Activated CD8-positive, alpha-beta memory T cell treated with anti-CD3 and anti-CD28 coated beads, Interleukin-2, amount 50 U/mL, for 24 hours (primary cell): ENCODE measurements around the gene SLC9B2.

ENCODE experiments used
- DNase-seq: peaks from one replicate; pipeline ENCODE4 v3.0.0-alpha.2; 2020; ENCODE audit errors: extremely low read depth

SLC9B2 gene

GRCh38 chr4:103076747-103077347 lies at the start of gene SLC9B2:
Gene SLC9B2, minus strand, starts transcription at chr4:103076761. Its CDS starts 9,211 bp downstream, at chr4:103067550.
- DNase-seq = no peak

GRCh38 chr4:103126126-103126525 lies 49.6 kb upstream of the SLC9B2 start:
- no peak for DNase-seq

- no peak for DNase-seq
Observed at GRCh38 chr4:103123114-103123513, 46.6 kb upstream of the SLC9B2 start.

GRCh38 chr4:103118166-103118565 lies 41.6 kb upstream of the SLC9B2 start:
- no peak for DNase-seq

- DNase-seq = no peak
Observed at GRCh38 chr4:103111598-103111997, 35.0 kb upstream of the SLC9B2 start.

- no peak for DNase-seq
Observed at GRCh38 chr4:103108542-103108941, 32.0 kb upstream of the SLC9B2 start.

- DNase-seq = no peak
Observed at GRCh38 chr4:103105558-103106356, 29.2 kb upstream of the SLC9B2 start.

- DNase-seq = no peak
Observed at GRCh38 chr4:103104886-103105285, 28.3 kb upstream of the SLC9B2 start.

GRCh38 chr4:103100691-103101090 lies 24.1 kb upstream of the SLC9B2 start:
- DNase-seq = no peak

GRCh38 chr4:103099691-103100392 lies 23.3 kb upstream of the SLC9B2 start, which contains the start of gene BDH2:
Gene BDH2, minus strand, starts transcription at chr4:103099834. Its CDS starts 3,580 bp downstream, at chr4:103096254.
- no peak for DNase-seq

- DNase-seq = no peak
Observed at GRCh38 chr4:103098756-103099440, 22.3 kb upstream of the SLC9B2 start.

GRCh38 chr4:103098341-103098740 lies 21.8 kb upstream of the SLC9B2 start:
- no peak for DNase-seq

GRCh38 chr4:103097112-103097511 lies 20.6 kb upstream of the SLC9B2 start:
- DNase-seq = no peak

- no peak for DNase-seq
Observed at GRCh38 chr4:103095080-103095479, 18.5 kb upstream of the SLC9B2 start.

- no peak for DNase-seq
Observed at GRCh38 chr4:103092245-103092644, 15.7 kb upstream of the SLC9B2 start.

- no peak for DNase-seq
Observed at GRCh38 chr4:103091601-103092223, 15.2 kb upstream of the SLC9B2 start.

- no peak for DNase-seq
Observed at GRCh38 chr4:103089481-103089880, 12.9 kb upstream of the SLC9B2 start.

GRCh38 chr4:103086551-103086950 lies 10.0 kb upstream of the SLC9B2 start:
- DNase-seq = no peak

- DNase-seq = no peak
Observed at GRCh38 chr4:103085555-103086196, 9.1 kb upstream of the SLC9B2 start.

GRCh38 chr4:103079621-103080020 lies 3.1 kb upstream of the SLC9B2 start:
- no peak for DNase-seq
